Measurements from ENCODE around the gene FAM3D.
A peak's percentile ranks its signal among the peaks of the same experiment; 100 is the strongest.

FAM3D gene

GRCh38 chr3:58591517-58592510 is 74.8 kb downstream of the FAM3D start:
- H3K4me3 Mint-ChIP-seq, result no peak overlapping the region
- H3K27ac Mint-ChIP-seq, result no peak overlapping the region
- no peaks in the 10 kb centered on the region for H3K36me3 Mint-ChIP-seq (ENCODE audit: low read depth)
- no peak for DNase-seq
- peaks cover 25% of the 10 kb centered on the region for H3K27me3 Mint-ChIP-seq
- no peaks in the 10 kb centered on the region for H3K4me1 Mint-ChIP-seq (ENCODE audit: low read depth)
- H3K9me3 Mint-ChIP-seq, result no peaks in the 10 kb centered on the region

GRCh38 chr3:58588030-58588614 is 78.5 kb downstream of the FAM3D start:
- H3K4me3 Mint-ChIP-seq, result no peak overlapping the region
- no peak overlapping the region for H3K27ac Mint-ChIP-seq
- DNase-seq, result no peak
- peaks cover 26% of the 10 kb centered on the region for H3K4me1 Mint-ChIP-seq (ENCODE audit: low read depth)
- H3K36me3 Mint-ChIP-seq (ENCODE audit: low read depth), result no peaks in the 10 kb centered on the region
- peaks cover 53% of the 10 kb centered on the region for H3K27me3 Mint-ChIP-seq
- H3K9me3 Mint-ChIP-seq, result no peaks in the 10 kb centered on the region

GRCh38 chr3:58586776-58587192 is 79.8 kb downstream of the FAM3D start:
- no peak for DNase-seq
- peaks cover 59% of the 10 kb centered on the region for H3K27me3 Mint-ChIP-seq
- peaks cover 26% of the 10 kb centered on the region for H3K4me1 Mint-ChIP-seq (ENCODE audit: low read depth)
- H3K27ac Mint-ChIP-seq, result no peak overlapping the region
- no peaks in the 10 kb centered on the region for H3K9me3 Mint-ChIP-seq
- no peak overlapping the region for H3K4me3 Mint-ChIP-seq
- H3K36me3 Mint-ChIP-seq (ENCODE audit: low read depth), result no peaks in the 10 kb centered on the region

GRCh38 chr3:58585994-58586393 is 80.6 kb downstream of the FAM3D start:
- Mint-ChIP-seq H3K27ac (no peak overlapping the region), H3K4me3 (peak overlapping the region; percentile 81), H3K4me1 (ENCODE audit: low read depth) (peaks cover 26% of the 10 kb centered on the region), H3K27me3 (peaks cover 61% of the 10 kb centered on the region), H3K36me3 (ENCODE audit: low read depth) (no peaks in the 10 kb centered on the region), H3K9me3 (no peaks in the 10 kb centered on the region)
- no peak for DNase-seq

GRCh38 chr3:58585005-58585786 is 81.4 kb downstream of the FAM3D start:
- no peaks in the 10 kb centered on the region for H3K36me3 Mint-ChIP-seq (ENCODE audit: low read depth)
- H3K9me3 Mint-ChIP-seq, result no peaks in the 10 kb centered on the region
- H3K4me3 Mint-ChIP-seq, result peak overlapping the region; percentile 81
- DNase-seq, result peak; percentile 77
- H3K4me1 Mint-ChIP-seq (ENCODE audit: low read depth), result peaks cover 26% of the 10 kb centered on the region
- peaks cover 61% of the 10 kb centered on the region for H3K27me3 Mint-ChIP-seq
- H3K27ac Mint-ChIP-seq, result no peak overlapping the region

GRCh38 chr3:58584690-58585004 is 81.9 kb downstream of the FAM3D start:
- Mint-ChIP-seq H3K4me1 (ENCODE audit: low read depth) (peaks cover 26% of the 10 kb centered on the region), H3K9me3 (no peaks in the 10 kb centered on the region), H3K27ac (no peak overlapping the region), H3K27me3 (peaks cover 61% of the 10 kb centered on the region), H3K36me3 (ENCODE audit: low read depth) (no peaks in the 10 kb centered on the region), H3K4me3 (peak overlapping the region; percentile 81)
- no peak for DNase-seq

Data from activated T-cell treated with anti-CD3 and anti-CD28 coated beads, Interleukin-2, amount 50 U/mL, for 24 hours (primary cell).